ENCODE results near the gene LRMDA. TPM values are rescaled to one million over a fixed set of nuclear protein-coding genes. Genes with fewer than 3 reads are reported as not detected.

The LRMDA gene
- total and polyA plus RNA-seq, 2 of the 8 experiments (the other 6 are each of a cell fraction or from before 2014, with no cell fraction given) = 0.86 to 2.8 TPM

DNA sequence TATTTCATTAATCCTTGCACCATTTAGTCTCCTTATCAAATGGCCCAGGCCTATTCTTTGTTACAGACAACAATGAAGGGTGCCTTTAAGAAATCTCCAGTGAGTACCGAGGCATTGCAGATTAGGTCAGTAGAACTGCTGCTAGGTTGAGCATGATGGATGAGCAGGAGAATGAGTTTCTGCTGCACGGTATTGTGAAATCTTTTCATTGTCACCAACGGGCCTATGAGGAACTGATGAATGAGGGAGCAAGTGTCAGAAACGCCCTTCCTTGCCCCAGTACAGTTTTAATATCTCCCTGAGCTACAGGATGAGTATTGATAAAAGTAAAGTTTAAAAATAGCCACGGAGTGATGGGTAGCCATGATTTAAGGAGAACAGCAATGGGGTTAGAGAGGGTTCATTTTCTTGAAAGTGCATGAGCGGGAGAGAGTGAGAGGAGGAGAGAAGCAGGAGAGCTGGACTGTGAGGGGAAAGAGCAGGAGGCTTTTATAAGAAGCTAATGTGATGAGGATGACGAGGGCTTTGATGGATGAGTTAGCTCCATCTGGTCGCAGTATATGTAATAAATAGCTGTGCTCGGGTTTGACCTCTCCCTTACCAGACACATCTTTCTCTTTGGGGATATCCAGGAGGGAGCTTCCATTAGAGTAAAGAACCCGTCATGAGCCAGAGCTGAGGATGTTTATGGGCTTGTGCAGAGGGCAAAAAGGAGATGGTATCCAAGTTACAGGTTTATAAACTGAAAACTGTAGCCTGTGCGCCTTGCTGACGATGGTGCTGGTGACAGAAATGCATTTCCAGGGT lies 526.1 kb downstream of the LRMDA start:
- POLR2A ChIA-PET (ENCODE audit: partially characterized antibody) = no interaction called here
- H4K5ac ChIP-seq (ENCODE audit: insufficient read length, low read depth, low read length) = no peak overlapping the region
- no peak overlapping the region for H3K14ac ChIP-seq (ENCODE audit: insufficient read length)
- CTCF ChIA-PET (ENCODE audit: partially characterized antibody) = interaction anchor here (1.0 kb wide), 1 partner anchor 105 kb away, joined by 3 read pairs; no protein-coding TSS in a partner anchor
- no peaks in the 10 kb centered on the region for H3K23me2 ChIP-seq (ENCODE audit: low read depth, low read length)
- WGBS, 2 experiments (ENCODE audit: extremely low coverage in 1 of 2, insufficient coverage in 1 of 2, insufficient read length in 1 of 2, insufficient replicate concordance in 2 of 2, low coverage in 1 of 2, low lambda C conversion rate in 2 of 2, missing lambda C conversion rate in 1 of 2) = 90% methylated on average over 12 of the region's 12 CpGs; no CpG with 5 or more reads in 1 of the 2 experiments
- no peak overlapping the region for H3K4me2 ChIP-seq (ENCODE audit: insufficient read depth in 1 of 2, low read depth in 2 of 2, low read length in 2 of 2)
- no peak overlapping the region for H4K8ac ChIP-seq (ENCODE audit: extremely low read depth, insufficient read depth, low read length)
- no peak overlapping the region for H3K56ac ChIP-seq (replicated peaks; ENCODE audit: insufficient read length, low read depth, low read length)
- no peak overlapping the region for H3K9ac ChIP-seq (replicated peaks in 1 of 4; ENCODE audit: extremely low read depth in 1 of 4, low read depth in 3 of 4, low read length in 3 of 4)
- no peaks in the 10 kb centered on the region for H3K4me1 ChIP-seq (replicated peaks in 1 of 4; ENCODE audit: control insufficient read depth in 3 of 4, insufficient read depth in 4 of 4, low read length in 3 of 4)
- H2BK20ac ChIP-seq (ENCODE audit: low read length) = no peak overlapping the region
- no peaks in the 10 kb centered on the region for H3K79me1 ChIP-seq (ENCODE audit: low read depth, low read length)
- FAIRE-seq = no peak
- no peak overlapping the region for H3K23ac ChIP-seq (ENCODE audit: insufficient read length)
- no peak overlapping the region for H4K91ac ChIP-seq (replicated peaks; ENCODE audit: insufficient read length, low read length)
- H4K20me1 ChIP-seq (replicated peaks in 1 of 2; ENCODE audit: control insufficient read depth in 1 of 2, insufficient read depth in 2 of 2, low read length in 2 of 2) = no peaks in the 10 kb centered on the region
- no peaks in the 10 kb centered on the region for H3K9me3 ChIP-seq (ENCODE audit: insufficient read depth in 2 of 2, low read depth in 1 of 2, low read length in 1 of 2)
- H3K27ac ChIP-seq (ENCODE audit: low read depth, low read length) = no peak overlapping the region
- H2BK12ac ChIP-seq (ENCODE audit: low read depth, low read length) = no peak overlapping the region
- H3K27me3 ChIP-seq (replicated peaks in 1 of 4; ENCODE audit: control insufficient read depth in 3 of 4, extremely low read depth in 1 of 4, insufficient read depth in 3 of 4, low read length in 3 of 4) = no peaks in the 10 kb centered on the region
- no peaks in the 10 kb centered on the region for H3K36me3 ChIP-seq (ENCODE audit: control insufficient read depth in 2 of 4, insufficient read depth in 4 of 4, low read length in 3 of 4)
- no peak overlapping the region for H2AFZ ChIP-seq (ENCODE audit: low read length)
- H3K4ac ChIP-seq (replicated peaks; ENCODE audit: insufficient read length, low read depth, low read length) = no peak overlapping the region
- no peak overlapping the region for H2BK5ac ChIP-seq (ENCODE audit: low read depth, low read length)
- DNase-seq (ENCODE audit: low read depth in 1 of 2, low spot score in 2 of 2) = no peak
- no peak overlapping the region for H3K4me3 ChIP-seq (ENCODE audit: extremely low read depth in 1 of 4, insufficient read depth in 2 of 4, low read depth in 3 of 4, low read length in 4 of 4)
- H2BK15ac ChIP-seq (ENCODE audit: low read length) = no peak overlapping the region
- no peak overlapping the region for H3K18ac ChIP-seq (ENCODE audit: extremely low read depth, low read length)
- H2BK120ac ChIP-seq (replicated peaks; ENCODE audit: low read depth, low read length) = no peak overlapping the region
- H2AK5ac ChIP-seq (ENCODE audit: low read depth, low read length) = no peak overlapping the region
- H3K79me2 ChIP-seq (ENCODE audit: control insufficient read depth in 1 of 2, insufficient read depth in 2 of 2, low read length in 2 of 2) = no peaks in the 10 kb centered on the region
- TF ChIP-seq PHF8 (conservative IDR thresholded peaks at IDR 0.05; ENCODE audit: low read depth, low read length) = no peak
